Fibroblast of skin of abdomen (primary cell): Measurements from ENCODE around the gene RFTN1.

Experiments
- DNase-seq: peaks from one replicate; pipeline ENCODE4 v3.0.0-alpha.2; 2013

The RFTN1 gene

DNA sequence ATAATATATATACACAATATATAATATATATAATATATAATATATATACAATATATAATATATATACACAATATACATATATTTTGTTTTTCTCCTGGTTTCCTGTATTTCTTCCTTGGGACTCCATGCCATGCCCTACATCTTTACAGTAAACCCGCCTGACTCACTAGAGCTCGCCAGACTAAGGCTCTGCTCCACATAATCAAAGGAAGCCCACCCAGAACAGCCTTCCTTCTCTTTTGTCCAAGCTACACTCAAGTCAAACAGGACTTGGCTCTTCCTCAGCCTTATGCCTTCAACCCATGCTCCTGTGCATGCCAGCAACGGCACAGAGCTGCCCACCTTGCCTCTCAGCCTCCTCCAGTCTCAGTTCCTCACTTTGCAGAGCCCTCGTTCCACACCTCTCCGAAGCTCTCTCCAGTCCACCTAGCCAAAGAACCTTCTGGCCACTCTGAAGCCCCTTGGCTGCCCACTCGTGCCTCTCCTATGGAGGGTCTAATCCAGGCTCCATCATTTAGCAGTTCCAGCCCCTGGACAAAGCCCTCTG is 109.1 kb downstream of the RFTN1 start:
- DNase-seq, result no peak

DNA sequence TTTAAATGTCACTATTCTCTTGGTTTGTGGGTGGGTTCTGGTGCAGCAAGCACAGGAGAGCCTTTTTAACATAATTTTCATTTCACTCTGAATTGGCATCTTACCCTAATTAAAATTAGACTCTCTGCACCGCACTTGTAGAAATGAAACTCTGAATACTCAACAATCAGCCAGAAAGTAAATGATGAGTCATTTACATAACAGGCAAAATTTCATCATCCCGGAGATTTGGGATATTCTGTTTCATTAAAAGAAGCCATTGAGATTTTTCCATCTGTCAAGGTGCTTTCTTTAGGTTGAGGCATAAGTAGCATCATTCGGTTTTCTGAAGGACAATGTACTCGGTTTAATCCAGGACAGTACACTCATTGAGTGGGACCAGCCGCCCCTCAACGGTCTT is 111.0 kb downstream of the RFTN1 start:
- DNase-seq, result peak; percentile 61

DNA sequence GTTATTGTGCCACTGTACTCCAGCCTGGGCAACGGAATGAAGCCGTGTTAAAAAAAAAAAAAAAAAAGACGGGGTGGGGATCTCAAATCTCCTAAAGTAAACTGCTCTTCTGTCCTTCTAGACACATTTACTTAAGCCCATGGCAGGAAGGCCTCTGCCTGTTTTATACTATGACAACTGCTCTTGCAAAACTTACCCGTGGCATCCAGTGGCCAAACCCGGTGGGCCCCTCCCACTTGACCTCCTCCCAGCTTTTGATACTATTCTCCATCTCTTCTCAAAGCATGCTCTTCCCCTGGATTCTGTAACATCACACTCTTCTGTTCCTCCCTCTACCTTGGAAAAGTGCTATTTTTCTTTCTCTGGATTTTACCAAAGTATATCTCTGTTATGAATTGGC is 112.2 kb downstream of the RFTN1 start:
- DNase-seq, result no peak

DNA sequence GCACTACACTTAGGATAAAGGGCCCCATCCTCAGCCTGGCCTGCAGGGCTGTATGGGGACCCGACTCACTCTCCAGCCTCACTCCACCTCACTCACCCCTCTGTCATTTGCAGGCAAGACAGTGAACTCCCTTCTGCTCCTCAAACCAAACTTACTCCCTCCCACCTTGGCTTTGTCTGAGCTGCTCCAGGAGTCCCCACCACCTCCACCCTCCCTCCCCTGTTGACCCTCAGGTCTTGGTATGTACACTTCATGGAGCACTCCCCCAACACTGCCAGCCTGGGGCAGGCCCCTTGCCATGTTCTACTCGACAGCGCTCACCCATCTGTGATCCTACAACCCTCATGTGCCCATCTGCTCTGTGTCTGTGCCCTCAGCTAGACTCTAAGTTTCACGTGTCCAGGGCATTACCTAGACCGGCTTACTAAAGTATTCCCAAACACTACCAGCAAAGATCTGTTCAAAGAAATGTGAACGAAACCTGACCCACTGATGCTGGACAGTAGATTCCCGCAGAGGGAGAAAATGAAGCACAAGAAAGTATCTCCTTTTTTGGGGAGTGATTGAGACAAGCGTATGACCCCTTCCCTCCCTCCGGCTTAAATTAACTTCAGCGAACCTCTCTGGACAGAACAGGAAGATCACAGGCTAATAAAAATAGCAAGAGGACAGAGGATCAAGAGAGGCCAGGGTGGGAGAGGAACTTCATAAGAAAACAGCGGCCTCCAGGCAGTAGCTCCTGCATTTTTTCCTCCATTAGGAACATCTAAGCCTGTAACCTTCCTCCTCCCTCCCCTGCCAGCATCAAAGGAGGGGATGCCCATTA is 113.2 kb downstream of the RFTN1 start:
- no peak for DNase-seq

DNA sequence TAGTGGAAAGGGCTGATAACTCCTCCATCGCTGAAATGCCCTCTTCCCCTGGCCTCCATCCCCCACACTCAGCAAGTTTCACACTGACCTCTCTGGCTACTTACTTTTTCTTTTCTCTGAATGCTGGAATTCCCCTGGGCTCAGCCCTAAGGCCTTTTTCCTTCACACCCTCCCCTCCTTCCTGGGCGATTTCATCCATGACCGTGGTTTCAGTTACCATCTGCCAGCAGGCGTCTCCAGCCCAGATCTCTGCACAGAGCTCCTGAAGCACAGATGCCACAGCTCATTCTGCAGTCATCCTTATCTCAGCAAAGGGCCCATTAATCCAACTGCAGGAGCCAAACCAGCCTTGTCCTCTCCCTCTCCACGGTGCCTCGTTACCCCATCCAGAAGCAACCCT is 114.0 kb downstream of the RFTN1 start:
- peak; percentile 69 for DNase-seq

DNA sequence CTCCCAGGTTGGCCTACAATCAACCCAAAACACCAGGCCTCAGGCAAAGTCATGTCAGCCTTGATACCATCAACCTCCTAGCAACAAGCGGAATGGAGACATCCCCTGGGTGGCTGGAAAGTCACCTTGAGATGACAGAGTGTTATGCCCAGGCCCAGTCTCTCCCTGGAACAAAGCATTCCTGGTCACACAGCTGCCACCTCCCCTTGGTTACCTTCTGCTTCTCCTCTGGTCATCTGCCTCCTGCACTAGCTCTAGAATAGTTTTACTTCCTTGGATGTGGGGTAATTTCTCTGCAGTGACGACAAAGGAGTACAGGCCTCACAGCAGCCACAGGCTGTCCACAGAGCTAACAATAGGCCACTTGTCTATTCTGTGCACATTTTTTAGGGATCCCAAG is 114.9 kb downstream of the RFTN1 start:
- DNase-seq, result no peak

DNA sequence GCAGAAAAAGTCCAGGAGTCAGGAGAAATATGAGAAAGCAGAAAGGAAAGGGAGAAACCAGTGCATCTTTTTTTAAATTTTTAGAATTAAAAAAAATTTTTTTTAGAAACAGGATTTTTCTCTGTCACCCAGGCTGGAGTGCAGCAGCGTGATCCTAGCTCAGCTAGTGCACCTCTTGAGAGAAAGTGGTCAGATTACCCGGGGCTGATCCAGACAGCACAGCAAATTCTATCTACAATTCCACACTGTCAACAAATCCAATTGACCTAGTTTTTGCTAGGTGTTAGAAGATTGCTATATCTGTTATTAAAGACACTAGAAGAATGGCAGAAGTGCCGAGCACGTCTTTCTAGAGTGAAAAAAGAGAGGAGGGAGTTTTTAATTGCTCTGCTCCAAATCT is 117.3 kb downstream of the RFTN1 start:
- no peak for DNase-seq

DNA sequence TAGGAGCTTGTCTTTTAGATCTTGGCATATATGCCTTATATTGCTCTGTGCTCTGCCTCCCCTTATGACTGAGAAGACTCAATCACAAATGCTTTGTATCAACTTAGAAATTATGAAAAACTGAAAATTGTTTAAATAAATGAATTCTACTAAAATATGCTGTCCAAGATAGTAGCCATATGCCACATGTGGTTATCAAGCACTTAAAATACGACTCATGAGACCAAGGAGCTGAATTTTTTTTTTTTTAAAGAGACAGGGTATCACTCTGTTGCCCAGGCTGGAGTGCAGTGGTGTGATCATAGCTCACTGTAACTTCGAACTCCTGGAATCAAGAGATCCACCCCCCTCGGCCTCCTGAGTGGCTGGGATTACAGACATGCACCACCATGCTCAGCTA is 118.3 kb downstream of the RFTN1 start:
- DNase-seq, result no peak

DNA sequence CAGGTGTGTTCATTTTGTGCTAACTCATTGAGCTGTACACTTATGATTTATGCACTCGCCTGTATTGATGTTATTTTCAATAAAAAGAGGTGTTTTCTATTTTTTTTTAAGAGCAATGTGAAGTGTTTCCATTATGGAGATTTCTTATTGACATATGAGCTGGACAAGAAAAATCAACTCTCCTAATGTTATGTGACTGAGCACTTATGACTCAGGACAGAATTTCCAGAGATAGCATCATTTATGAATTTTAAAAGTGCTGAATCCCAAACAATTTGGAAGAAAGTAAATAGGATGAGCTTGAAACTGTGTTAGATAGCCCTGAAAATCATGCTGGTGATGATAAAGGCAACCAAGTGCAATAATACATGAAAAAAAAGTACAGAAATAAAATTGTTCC is 118.9 kb downstream of the RFTN1 start:
- no peak for DNase-seq

DNA sequence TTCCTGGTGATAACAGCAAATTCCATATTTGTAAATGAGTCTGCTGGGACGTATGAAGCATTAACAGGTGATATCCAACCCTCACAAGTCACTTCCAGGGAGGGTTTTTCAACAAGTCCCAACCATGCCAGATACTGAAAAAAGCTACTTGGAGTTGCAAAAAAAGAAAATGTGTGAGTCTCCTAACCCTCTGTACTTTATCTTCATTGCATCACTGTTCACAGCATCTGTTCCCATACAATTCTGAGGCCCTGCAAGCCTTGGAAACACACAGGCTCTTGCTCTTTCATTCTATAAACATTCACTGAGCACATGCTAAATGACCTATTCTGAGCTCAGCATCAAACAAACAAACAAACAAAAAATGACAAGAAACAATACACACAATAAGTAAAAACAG is 120.8 kb downstream of the RFTN1 start:
- DNase-seq, result no peak

DNA sequence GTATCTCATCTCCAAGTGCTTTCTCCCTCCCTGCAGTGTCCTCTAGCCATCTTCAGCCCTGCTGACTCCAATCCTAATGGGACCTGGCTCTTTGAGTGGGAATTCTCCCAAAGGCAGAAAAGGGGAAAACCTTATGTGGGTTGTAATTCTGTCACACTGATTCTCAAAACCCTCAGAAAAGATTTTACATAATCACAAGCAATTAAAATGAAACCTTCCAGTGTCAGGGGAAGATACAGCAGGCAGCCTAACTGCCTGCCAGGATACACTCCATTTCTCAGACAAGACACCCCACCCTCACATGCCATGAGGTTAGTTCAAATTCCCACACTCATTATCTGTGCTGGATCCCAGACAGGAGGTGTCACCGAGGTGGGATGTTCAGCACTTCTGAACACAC is 121.4 kb downstream of the RFTN1 start:
- DNase-seq, result no peak

DNA sequence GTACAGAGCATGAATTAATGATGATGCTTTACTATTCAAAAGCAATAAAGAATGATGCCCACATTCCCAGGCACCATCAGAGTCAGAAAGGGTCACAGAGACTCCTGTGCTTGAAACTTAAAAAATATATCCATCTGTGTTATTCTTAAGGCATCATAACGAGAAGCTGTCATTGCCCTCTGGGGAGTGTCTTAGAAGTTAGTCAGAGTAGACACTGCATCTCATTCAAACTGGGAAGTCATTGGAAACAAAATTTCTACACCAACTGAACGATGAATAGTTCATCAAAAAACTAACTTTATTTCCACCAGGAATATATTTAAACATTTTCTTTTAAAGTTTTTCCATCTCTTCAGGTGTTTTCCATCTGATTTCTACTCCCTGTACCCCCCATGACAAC is 122.9 kb downstream of the RFTN1 start:
- no peak for DNase-seq

DNA sequence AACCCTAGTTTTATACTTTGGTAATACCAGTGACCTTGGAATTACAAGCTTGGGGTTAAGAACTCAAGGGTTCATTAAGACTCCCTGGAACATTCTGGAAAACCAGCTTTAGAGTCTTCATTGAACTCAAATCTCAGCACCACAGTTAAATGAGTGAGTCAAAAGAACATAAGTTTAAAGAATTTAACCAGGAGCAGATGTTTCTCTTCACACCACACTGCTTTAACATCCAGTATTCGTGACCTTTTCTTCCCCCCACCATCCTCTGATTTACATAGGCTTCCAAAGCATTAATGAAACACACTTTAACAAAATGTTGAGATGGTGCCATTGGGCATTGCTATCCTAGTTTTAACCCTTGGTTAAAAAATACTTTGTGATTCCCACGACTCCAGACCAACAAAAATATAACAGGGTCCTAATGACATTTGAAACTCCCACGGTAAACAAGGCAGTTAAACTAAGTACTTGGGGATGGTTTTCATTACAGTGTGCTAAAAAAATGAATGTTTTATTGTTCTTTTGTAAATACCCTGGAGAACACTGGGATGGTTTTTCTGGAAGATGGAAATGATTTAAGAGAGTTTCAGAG is 124.6 kb downstream of the RFTN1 start:
- DNase-seq, result peak; percentile 78

DNA sequence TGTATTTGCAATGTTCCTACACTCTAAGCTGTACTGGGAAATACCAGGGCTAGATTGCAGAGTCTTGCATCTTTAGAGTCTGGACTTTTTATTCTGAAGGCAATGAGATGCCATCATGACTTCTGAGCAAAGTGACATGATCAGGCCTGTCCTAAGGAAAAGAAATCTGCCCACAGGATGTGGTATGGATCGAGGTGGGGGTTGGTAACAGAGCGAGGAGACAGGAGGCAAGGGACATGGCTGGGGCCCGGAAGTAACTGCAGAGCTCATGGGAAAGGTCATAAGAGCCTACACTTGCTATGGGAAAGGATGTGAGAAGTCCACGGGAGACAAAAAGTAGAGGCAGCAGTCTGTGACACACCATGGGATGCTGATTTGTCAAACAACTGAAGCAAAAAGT is 126.9 kb downstream of the RFTN1 start:
- DNase-seq, result no peak

DNA sequence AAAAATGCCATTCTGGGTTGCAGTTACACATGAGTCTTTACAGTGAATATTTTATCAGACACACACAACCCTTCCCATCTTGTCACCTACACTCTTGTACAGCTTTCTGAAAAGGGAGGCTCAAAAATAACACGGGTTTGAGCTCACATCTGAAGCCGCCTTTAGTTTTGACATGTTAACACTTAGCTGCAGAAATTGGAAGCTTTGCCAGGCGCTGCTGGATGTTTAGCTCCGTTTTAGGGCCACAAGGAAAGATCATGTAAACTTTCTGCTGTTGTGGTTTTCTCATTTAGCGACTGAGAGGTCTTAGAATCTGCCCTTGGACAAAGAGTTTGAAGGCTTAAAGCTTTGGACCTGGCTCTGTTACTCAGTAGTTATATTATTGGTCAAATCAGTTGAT is 128.3 kb downstream of the RFTN1 start:
- no peak for DNase-seq

DNA sequence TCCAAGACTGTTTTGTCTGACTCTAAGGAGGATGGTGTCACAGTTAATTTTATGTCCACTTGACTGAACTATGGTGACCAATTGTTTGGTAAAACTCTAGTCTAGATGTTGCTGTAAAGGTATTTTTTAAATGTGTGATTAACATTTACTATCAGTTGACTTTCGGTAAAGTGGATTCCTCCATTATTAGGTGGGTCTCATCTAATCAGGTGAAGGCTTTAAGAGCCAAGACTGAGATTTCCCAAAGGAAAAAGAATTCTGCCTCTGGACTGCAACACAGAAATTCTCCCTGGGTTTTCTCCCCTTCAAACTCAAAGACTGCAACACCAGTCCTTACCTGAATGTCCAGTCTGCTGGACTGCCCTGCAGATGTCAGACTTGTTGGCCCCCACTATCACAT is 129.6 kb downstream of the RFTN1 start:
- no peak for DNase-seq

DNA sequence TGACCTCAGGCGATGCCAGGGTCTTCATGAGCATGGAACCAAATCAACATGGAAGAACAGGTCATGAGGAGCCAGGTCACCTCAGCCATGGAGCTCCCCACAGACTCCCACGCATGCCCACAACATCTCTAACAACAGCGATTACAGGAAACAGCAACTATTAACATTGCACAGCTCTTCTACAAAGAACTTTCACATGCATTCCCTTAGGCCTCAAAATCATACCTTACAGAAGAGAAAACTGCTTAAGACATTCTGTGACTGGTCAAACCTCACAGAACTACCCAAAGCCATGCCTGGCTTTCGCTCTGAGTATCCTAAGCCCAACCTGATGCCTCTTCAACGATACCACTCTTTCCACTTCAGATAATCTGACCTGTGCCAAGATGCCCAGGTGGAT is 130.7 kb downstream of the RFTN1 start:
- no peak for DNase-seq

DNA sequence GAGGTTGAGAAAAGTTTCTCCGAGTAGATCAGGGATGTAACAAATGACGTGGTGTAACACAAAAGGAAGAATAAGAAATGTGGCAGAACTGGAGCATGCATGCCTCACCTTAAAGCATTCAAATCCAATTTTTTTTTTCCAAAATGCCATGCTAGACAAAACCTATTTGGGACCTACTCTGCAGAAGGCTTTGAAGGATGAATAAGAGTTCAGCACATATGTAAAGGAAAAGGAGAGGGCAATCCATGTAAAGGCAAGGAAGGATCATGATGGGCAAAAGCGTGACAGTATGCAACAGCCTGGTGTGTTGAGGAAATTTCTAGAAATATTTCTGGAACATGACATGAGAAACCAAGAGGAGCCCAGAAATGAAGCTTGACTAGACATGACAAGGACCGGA is 132.1 kb downstream of the RFTN1 start:
- DNase-seq, result no peak

DNA sequence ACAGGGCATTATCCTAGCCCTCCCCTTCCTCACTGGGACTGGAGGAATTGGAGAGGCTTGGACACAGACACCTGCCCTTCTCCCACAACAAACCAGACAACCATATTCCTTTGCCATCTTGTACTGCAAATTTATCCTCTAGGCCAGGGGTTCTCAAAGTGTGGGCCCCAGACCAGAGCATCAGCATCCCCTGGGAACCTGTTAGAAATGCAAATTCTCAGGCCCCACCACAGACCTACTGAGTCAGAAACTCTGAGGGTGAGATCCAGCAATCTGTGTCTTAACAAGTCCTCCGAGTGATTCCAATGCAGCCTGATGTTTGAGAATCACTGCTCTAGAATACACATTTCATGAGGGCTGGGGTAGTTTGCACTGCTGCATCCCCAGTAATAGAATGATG is 133.1 kb downstream of the RFTN1 start:
- DNase-seq, result no peak

DNA sequence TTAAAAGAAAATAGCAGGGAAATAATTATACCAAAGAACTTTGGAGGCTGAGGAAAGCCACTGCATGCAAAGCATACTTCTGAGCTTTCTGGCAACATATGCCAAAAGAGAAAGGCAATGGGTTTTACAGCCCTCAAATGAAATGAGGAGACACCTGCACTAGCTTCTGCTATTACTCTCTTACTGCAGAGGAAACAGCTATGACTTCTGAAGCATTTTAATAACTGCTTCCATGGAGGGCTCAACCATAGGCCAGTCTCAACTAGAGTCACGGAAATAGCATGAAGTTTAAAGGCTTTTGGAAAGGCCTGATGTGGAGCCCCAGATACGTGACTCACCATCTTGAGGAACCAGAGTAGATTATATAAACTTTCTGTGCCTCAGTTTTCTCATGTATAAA is 133.7 kb downstream of the RFTN1 start:
- DNase-seq, result no peak

DNA sequence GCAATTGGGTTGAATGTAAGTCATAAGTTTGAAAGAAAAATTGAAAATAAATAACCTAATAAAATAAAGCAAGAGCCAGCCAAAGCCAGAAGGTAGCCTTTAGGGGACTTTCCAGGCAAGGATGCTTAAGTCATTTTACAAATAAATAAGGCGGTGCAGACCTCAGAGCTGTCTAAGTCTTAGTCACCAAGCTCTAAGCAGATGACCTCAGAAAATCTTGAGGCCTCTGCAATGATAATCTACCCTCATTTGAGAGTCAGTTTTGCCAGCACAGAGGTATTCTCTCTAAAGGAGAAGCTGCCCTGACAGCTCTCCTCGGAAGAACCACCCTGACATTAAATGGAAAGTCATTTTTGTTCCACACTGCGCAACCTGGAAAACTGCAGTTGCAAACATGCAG is 134.6 kb downstream of the RFTN1 start:
- DNase-seq, result peak; percentile 31

DNA sequence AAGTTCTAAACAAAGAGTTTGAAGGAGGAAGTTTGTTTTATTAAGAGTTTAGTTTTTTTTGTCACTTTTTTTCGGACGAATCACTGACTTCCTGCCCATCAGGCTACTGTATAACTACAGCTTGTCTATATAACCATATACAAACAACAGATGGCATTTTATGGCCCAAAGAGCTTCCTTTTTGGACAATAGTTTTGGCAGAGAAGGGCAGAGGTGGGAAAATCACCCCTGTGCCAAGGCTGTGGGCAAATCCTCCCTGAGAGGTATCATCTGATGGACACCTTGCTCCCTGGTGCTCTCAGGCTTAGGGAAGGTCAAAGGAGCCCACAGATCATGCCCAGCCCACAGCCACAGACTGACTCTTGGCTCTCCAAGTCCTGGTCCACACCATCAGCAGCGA is 135.1 kb downstream of the RFTN1 start:
- no peak for DNase-seq

DNA sequence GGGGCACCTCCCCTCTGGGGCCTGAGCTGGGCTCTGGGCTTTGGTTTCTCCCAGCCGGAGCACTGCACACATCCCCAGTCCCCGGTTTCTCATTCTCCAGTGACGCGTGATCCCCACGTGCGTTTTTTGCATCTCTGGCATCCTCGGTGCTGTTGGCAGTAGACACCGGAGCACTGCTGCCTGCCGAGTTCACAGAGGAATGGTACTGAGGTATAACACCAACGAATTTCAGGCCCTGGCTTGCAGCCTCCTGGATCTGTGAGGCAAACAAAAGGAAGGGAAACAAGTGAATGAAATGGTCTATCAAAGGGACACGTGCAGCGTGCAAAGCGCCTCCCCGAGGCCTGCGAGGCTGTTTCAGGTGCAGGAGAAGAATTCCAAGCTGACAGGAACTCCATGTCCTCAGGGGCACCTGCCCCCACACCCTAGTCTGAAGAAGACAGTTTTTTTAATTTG is 135.6 kb downstream of the RFTN1 start:
- no peak for DNase-seq

DNA sequence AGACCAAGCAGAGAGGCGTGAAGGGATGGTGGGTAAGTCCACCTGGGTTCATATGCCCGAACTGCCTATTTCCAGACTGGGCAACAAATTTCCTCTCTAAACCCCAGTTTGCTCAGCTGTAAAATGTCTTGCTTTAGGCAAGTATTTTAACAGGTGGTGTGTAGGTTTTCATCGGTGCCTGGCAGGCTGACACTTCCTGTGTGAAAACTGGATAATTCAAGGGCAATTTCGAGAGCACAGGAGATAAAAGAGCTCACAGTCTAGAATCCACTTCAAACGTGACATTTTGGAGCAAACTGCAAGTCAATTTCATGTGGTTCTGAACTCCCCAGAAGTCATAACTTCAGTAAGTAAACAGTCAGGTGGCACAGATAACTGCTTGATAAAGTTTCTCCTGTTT is 136.3 kb downstream of the RFTN1 start:
- no peak for DNase-seq
